ENCODE results near the gene POLR2F.

DNA sequence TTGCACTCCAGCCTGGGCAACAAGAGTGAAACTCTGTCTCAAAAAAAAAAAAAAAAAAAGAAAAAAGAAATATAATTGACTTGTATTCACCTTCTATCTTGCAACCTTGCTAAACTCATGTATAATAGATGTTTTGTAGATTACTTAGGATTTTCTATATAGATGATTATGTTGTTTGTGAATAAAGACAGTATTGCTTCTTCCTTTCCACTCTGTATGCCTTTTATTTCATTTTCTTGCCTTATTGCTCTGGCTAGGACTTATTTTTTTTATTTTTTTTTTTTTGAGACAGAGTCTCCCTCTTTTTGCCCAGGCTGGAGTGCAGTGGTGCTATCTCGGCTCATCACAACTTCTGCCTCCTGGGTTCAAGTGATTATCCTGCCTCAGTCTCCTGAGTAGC lies 60.6 kb downstream of the POLR2F start:
- TF ChIP-seq EZH2 (IDR thresholded peaks at IDR 0.05) (no peak), CTCF (IDR thresholded peaks at IDR 0.05) (no peak)

Measured in neural progenitor cell (in vitro differentiated cells).